GM18508 (cell line): ENCODE data around the gene MYH11.
"Not testable (repeated sequence)": the region's sequence is repeated elsewhere in the genome, so short reads cannot be mapped to it uniquely, and the experiment has no call there.

Experiments used
- ATAC-seq: cut with Tn5 transposase; IDR thresholded peaks from one replicate; pipeline ENCODE4 v1.9.1; 2021; ENCODE audit warnings: moderate number of reproducible peaks; ENCODE audit not compliant: insufficient read depth, unreplicated experiment

Gene MYH11

DNA sequence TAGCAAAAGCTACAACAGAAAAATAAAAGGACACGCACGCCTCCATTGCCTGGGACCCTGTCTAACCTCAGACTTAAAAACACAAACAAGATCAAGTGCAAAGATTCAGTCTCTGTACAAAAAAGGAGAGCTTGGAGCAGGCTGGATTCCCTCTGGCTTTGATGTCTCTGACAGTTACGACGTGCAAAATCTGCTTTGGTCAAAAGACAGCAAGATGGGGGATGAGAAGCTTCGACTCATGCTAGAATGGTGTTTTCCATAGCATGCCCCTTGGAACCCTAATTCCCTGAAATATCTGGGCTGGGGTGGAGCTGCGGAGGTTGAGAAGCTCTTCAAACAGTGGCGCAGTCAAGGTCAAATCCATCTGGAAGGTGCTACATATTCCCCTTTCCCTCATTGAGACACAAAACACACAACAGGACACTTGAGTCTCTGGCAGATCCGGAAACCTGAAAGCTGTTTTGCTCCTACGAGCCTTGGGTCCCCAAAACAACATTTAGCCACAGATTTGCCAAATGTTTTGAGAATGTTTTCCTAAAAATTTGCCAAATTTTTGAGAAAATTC, 9.1 kb downstream of the MYH11 start:
- ATAC-seq = no peak

DNA sequence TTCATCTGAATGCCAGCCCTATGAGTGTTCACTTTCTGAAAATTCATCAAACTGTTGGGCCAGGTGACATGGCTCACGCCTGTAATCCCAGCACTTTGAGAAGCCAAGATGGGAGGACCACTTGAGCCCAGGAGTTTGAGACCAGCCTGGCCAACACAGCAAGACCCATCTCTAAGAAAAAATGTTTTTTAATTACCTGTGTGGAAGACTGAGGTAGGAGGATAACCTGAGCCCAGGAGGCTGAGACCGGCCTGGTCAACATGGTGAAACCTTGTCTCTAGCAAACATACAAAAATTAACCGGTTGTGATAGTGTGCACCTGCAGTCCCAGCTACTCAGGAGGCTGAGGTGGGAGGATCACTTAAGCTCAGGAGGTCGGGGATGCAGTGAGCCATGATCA, 10.3 kb downstream of the MYH11 start:
- no peak for ATAC-seq

DNA sequence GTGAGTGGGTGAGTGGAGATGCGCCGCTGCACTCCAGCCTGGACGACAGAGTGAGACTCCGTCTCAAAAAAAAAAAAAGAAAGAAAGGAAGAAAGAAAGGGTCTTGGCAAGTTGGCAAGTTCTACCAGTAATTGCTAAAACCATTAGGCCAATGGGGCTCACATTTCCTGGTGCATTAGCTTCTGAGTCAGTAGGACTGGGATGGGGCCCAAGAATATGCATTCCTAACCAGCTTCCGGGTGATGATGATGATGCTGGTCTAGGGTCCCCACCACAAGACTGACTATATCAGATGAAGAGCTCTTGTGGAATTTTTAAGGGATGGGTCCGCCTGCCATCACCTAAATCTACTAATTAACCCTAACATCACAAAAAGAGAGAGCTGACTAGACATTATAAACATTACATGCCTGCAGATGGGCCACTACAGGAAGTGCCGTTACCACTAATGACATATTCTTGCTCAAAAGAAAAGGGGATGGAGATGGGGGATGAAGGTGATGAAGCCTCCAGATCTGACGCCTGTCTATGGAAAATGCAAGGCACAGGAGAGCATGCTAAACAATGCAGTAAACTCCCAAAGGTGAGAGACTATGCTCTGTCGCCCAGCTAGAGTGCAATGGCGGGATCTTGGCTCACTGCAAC, 13.1 kb downstream of the MYH11 start:
- no peak for ATAC-seq

DNA sequence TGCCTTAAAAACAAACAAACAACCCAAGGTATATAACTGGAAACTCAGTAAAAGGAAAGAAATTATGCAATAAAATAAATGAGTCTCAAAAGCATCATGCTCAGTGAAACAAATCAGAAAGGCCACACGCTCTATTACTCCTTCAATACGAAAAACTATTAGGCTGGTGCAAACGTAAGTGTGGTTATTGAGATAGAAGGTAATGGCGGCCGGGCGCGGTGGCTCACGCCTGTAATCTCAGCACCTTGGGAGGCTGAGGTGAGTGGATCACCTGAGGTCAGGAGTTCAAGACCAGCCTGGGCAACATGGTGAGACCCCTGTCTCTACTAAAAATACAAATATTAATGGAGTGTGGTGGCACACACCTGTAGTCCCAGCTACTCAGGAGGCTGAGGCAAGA, 17.6 kb downstream of the MYH11 start:
- not testable (repeated sequence) for ATAC-seq

DNA sequence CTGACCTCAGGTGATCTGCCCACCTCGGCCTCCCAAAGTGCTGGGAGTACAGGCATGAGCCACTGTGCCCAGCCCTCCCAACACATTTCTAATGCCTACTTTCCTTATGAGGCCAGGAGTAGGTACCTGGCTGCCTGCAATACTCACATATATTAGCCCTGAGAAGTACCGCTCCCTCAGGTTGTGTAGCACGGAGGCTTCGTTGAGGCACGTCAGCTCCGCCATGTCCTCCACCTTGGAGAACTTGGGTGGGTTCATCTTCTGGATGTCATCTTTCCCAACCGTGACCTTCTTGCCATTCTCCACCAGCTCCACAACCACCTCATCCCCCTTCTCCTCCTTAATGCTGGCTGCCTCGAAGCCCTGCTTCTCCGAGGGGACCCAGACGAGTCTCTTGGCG, 19.1 kb downstream of the MYH11 start:
- ATAC-seq = no peak

DNA sequence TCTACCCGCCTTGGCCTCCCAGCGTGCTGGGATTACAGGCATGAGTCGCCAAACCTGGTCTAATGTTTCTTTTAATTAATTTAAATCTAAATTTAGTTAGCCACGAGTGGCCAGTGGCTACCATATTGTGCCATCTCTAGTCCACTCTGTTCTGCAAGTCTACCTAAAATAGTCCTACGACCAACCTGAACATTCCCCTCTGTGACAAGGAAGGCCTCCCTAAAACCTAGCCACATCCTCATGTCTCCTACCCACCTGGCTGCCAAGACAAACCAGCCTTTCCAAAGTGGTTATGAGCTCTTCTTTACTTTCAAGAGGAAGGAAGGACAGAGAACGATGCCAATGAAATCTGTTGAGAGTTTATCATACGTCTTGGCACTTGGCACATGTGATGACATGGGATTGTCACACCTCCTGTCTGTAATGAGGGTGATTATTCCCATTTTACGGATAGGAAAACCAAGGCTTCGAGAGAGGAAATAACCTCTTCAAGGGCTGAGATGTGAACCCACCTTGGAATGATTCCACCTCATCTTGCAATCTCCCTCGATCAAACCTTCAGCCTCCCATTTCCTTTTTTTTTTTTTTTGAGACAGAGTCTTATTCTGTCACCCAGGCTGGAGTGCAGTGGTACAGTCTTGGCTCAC, 19.7 kb downstream of the MYH11 start:
- ATAC-seq = no peak

DNA sequence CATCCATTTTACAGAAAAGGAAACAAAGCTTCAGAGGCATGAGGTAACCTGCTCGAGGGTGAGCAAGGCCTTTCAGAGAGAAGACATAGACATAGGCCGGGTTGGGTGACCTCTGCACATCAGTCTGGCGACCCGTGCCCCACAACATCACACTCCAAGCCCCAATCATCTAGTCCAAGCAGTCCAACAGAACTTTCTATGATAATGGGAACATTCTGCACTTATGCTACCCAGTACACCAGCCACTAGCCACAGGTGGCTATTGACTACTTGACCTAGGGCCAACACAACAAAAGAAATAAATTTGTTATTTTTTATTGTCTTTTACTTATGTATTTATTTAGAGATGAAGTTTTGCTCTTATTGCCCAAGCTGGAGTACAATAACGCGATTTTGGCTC, 20.8 kb downstream of the MYH11 start:
- no peak for ATAC-seq

DNA sequence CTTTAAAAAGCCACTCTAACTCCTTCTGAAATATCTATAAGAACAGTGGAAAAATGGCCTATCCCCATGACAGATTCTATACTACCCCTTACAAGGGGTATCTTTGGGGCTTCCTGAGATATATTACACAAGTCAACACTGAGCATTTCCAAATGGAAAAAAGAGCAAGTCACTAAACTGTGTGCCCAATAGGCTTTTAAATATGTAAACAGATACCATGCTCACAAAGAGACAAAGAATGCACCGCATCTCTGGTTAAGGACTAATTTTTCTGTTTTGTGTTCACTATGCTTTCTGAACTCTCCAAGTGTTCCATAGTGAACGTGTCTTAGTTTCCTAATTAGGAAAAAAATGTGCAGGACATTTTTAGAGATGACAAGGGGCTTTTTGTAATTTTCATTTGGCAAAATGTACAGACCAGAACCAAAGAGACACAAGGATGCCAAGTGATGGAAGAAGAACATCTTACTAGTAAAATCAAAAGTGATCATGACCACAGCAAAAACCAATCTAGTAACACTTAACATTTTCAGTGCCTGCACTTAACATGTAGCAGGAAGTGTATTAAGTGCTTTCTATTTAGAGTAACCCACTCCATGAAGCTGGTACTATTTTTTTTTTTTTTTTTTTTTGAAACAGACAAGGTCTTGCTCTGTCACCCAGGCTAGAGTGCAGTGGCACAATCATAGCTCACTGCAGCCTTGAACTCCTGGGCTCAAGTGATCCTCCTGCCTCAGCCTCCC, 21.5 kb downstream of the MYH11 start:
- no peak for ATAC-seq

DNA sequence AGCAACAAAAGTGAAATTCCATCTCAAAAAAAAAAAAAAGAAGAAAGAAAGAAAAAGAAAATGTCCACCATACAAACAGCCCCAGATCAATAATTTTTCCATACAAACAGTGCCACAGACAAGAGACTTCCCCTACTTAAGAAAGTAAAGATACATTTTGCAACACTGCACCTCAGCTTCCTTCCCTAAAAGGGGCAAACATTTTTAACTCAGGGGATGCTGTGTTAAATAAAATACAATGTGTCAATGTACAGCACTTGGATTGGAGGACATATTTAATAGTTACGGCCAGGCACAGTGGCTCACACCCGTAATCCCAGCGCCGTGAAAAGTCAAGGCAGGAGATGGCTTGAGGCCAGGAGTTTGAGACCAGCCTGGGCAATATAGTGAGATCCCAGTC, 22.3 kb downstream of the MYH11 start:
- no peak for ATAC-seq

DNA sequence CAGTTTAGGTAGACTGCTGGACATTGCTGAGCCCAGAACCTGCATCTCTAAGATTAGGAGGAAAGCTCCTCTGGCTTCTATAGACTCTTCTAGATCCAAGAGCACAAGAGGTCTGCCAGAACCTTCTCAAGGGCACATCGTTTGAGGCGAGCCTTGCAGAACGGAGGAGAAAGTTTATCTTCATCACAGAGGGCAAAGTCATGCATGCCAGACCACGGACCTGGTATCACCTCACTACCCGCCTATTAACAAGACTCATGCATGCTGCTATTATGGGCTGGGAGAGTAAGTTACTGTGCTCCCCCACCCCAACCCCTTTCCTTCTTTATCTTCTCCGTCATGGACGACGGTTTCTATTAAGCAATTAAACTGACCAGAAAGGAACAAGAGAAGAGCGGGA, 23.3 kb downstream of the MYH11 start:
- no peak for ATAC-seq

DNA sequence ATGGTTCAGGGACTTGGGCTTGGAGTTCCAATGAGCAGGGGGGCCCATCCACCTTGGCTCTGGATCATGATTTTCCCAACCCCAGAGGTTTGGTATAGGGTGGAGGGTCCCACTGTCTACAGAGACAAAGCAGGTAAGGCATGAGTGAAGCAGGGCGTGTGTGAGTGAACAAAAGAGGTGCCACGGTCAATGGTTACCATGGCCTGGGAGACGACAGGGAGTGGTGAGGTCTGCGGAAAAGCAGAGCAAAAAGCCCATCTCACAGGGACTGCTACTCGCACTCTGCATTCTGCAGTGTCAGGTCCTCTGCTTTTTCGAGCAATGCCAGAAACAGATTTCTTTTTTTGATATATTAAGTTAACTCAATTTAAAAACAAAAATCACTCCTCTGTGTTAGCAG, 24.6 kb downstream of the MYH11 start:
- ATAC-seq = no peak

DNA sequence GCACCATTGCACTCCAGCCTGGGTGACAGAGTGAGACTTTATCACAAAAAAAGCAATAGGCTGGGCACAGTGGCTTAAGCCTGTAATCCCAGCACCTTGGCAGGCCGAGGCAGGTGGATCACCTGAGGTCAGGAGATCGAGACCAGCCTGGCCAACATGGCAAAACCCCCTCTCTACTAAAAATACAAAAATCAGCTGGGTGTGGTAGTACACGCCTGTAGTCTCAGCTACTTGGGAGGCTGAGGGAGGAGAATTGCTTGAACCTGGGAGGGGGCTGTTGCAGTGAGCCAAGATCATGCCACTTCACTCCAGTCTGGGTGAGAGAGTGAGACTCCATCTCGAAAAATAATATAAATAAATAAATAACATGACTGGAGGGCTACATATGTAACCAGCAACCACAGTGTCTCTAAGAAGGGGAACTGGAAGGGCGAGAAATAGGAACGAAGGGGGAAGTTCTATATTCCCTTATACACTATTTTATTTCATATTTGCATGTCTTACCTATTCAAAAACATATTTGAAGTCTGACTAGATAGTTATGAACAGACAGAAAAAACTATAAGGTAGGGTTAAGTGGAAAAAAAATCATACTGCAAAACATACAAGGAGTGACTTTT, 25.9 kb downstream of the MYH11 start:
- ATAC-seq = no peak

DNA sequence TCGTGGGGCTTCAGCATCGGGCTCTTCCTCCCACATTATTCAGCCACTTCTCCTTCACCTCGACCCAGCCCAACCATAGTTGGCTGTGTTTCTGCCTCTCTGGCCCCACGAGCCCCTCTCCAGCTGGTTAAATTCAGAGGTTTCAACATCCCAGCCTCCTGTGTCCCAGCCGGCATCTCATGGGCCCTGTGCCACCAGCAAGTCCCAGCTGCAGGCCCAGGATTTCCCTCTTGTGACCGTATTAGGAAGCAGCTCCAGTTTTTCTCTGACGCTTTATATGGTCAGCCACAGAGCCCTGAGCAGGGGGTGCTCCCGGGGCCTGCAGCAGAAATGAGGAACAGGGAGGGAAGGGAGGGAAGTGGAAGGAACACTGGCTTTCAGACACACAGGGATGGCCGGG, 27.4 kb downstream of the MYH11 start:
- no peak for ATAC-seq

DNA sequence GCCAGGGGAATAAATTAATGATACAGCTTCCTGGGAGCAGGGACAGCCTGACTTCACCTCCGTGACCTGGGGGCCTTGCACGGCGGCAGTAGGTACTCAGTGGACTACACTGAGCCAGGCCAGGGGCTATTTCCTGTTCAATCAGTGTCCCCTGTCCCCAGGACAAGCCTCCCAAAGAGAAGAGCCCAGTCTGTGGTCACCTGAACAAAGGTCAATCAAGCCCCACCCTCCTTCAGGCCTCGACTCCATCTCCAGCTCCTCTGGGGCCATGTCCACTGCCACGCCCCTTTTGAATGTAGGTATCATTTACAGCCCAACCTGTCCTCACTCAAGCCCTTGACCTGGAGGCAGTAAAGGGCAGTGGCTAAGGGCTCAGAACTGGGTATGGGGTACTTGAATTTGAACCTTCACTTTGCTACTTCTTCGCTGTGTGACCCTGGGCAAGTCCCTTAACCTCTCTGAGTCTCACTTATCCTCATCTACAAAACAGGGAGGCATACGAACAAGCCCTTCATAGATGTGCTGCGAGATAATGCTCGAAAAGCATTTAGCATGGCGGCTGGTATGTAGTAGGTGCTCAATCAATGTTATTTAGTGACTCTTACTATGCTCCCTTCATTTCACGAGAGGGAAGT, 29.0 kb downstream of the MYH11 start:
- no peak for ATAC-seq

DNA sequence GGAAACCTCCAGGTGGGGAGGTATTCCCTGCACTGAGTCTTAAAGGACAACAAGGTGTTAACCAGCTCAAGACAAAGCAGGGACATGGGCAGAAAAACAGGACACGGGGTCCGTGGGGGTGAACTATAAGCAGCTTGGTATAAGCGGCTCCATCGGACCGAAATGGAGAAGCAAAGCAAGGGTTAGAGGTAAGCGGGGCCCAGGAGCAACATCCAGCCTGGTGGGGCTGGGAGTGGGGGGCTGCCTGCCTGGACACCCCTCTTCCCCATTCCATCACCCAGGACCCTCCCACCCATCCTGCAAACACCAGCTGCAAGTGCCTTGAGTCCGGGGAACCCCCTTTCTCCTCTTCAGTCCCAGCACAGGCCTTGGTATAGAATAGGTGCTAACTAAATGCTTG, 29.5 kb downstream of the MYH11 start:
- no peak for ATAC-seq

DNA sequence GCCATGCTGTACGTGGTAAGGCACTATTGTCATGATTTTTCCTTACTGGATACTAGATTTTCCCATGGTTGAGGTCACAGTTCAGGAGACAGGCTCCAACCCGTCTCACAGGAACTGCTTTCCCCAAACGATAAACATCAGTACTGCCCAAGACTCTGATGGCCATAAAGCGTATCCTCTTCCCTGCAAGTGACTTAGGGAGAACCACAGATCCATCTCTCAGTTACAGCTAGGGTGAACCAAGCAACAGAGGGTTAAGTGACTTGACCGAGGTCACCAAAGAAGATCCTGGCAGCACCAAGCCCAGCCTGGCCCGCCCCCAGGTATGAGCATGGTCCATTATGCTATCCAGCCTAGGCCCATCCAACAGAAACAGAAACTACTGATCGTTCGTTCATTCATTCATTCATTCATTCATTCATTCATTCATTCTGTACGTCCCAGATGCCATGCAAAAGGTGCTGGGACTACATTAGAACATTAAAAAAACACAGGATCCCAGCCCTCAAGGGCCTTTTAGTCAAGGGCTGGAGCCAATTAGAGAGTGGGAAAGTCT, 31.0 kb downstream of the MYH11 start:
- ATAC-seq = no peak

DNA sequence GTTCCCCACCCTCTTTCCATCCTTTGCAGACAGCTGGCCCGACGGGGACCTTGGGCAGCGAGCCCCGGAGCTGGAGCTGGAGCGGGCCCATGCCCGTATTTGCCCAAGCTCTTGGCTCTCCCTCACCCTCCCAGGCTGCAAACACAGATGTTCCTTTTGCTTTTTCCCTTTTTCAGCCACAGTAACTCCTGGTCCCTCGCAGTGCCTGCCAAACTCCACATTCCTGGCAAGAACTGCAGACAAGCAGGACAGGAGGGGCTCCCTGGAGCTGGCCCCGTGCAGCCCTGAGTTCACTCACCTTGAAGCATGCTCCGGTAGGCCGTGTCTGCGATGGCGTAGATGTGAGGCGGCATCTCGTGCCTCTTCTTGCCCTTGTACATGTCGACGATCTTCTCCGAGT, 33.9 kb downstream of the MYH11 start:
- ATAC-seq = no peak

DNA sequence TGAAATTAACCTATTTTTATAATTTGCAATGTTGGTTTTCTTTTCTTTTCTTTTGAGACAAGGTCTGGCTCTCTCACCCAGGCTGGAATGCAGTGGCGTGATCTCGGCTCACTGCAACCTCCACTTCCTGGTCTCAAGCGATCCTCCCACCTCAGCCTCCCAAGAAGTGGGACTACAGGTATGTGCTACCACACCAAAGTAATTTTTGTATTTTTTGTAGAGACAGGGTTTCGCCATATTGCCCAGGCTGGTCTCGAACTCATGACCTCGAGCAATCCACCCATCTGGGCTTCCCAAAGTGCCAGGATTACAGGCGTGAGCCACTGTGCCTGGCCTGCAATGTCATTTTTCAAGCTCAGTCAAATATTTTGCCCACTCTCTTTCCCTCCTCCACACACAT, 36.0 kb downstream of the MYH11 start:
- ATAC-seq = no peak

DNA sequence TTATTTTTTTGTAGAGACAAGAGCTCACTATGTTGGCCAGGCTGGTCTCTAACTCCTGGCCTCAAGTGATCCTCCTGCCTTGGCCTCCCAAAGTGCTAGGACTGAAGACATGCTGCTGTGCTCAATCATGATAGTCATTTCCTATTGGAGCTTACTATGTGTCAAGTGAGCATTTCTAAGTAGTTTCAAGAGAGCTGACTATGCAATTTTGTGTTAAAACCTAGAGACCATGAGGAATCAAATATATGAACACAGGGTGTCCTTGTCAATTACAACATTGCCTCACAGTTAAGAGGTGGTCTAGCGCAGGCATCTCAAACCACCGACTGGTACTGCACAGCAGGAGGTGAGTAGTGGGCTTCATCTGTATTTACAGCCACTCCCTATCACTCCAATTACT, 37.8 kb downstream of the MYH11 start:
- ATAC-seq = no peak

DNA sequence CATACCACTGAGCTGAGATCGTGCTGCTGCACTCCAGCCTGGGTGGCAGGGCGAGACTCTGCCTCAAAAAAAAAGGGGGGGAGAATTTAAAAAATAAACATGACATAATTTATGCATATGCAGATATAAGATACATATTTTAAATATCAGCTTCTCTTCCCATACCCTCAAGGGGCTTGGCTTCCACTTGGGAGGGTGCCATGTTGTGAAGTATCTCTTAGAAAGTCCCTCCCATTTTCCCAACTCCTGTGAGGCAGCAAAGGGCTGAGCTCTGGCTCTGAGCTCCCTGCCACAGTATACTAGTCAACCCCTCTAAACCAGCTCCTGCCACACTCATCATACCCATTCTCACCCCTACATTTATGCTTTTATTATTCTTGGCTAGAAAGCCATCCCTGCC, 39.4 kb downstream of the MYH11 start:
- no peak for ATAC-seq
